ENCODE measurements around the gene BRME1. TPM values are rescaled to one million over a fixed set of nuclear protein-coding genes. Genes with fewer than 3 reads are reported as not detected.
"Not testable (repeated sequence)": the region's sequence is repeated elsewhere in the genome, so short reads cannot be mapped to it uniquely, and the experiment has no call there.

Gene BRME1
- total RNA-seq, 2 experiments from 2014 or later = 6.3 to 8.0 TPM

DNA sequence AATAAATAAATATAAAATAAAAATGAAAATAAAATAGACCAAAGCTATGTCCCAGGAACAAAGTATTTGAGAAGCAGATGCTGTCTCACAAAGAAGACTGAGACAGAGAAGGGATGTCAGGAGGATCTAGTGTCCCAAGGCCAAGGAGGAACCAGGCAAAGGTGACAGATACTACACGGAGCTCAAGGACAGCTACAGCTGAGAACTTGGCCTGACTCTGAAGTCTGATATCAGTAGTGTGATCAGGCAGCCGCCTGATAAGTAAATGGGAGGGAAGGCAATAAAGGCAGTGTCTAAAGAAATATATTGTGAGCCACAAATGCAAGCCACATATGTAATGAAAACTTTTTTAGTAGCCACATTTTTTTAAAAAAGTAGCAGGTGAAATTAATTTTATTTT is 49.4 kb downstream of the BRME1 start:
- H3K4me1 Mint-ChIP-seq = peaks cover 16% of the 10 kb centered on the region
- ChIA-PET POLR2A (interaction anchor here (0.7 kb wide), 1 partner anchor 89 kb away, joined by 4 read pairs; no protein-coding TSS in a partner anchor), CTCF (interaction anchor here (0.9 to 1.8 kb wide), 3 partner anchors 7 to 43 kb away, joined by 3 to 7 read pairs (median 4); no protein-coding TSS in a partner anchor)
- no peaks in the 10 kb centered on the region for H3K36me3 Mint-ChIP-seq (ENCODE audit: low read depth)
- no peaks in the 10 kb centered on the region for H3K27me3 Mint-ChIP-seq
- H3K27ac Mint-ChIP-seq = no peak overlapping the region
- no peak for DNase-seq
- H3K4me3 Mint-ChIP-seq = no peak overlapping the region
- H3K9me3 Mint-ChIP-seq = no peaks in the 10 kb centered on the region

DNA sequence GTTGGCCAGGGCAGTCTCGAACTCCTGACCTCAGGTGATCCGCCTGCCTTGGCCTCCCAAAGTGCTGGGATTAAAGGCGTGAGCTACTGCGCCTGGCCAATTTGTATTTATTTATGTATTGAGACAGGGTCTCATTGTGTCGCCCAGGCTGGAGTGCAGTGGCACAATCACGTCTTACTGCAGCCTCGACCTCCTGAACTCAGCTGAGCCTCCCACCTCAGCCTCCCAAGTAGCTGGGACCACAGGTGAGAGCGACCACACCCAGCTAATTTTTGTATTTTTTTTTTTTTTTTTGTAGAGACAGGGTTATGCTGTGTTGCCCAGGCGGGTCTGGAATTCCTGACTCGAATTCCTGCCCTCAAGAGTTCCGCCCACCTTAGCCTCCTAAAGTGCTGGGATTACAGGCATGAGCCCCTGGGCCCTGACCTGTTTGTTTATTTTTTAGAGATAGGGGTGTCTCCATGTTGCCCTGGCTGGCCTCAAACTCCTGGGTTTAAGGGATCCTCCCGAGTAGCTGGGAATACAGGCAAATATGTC is 53.7 kb downstream of the BRME1 start:
- H3K4me3 Mint-ChIP-seq; DNase-seq; POLR2A ChIA-PET; H3K27ac Mint-ChIP-seq; H3K27me3 Mint-ChIP-seq; H3K9me3 Mint-ChIP-seq; H3K36me3 Mint-ChIP-seq (ENCODE audit: low read depth): not testable (repeated sequence)
- peaks cover 21% of the 10 kb centered on the region for H3K4me1 Mint-ChIP-seq
- CTCF ChIA-PET = interaction anchor here (0.6 to 8.8 kb wide), 5 partner anchors 10 to 651 kb away, joined by 3 to 69 read pairs (median 4); no protein-coding TSS in a partner anchor

DNA sequence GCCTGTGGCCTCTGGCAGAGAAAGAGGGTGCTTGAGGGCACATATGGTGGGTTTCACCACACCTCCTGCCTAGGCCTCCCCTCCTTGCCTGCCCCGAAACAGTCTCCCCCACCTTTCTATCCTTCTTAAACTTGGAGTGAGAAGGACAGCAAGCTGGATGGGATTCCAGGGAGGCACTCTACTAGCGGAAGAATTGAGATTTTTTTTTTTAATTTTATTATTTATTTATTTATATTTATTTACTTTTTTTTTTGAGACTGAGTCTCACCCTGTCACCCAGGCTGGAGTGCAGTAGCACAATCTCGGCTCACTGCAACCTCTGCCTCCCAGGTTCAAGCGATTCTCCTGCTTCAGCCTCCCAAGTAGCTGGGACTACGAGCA is 54.2 kb downstream of the BRME1 start:
- CTCF ChIA-PET = interaction anchor here (0.6 to 8.8 kb wide), 3 partner anchors 10 to 27 kb away, joined by 3 to 69 read pairs (median 4); no protein-coding TSS in a partner anchor
- H3K4me3 Mint-ChIP-seq; H3K27me3 Mint-ChIP-seq; H3K27ac Mint-ChIP-seq; H3K9me3 Mint-ChIP-seq; POLR2A ChIA-PET; DNase-seq; H3K36me3 Mint-ChIP-seq (ENCODE audit: low read depth): not testable (repeated sequence)
- H3K4me1 Mint-ChIP-seq = peaks cover 22% of the 10 kb centered on the region

DNA sequence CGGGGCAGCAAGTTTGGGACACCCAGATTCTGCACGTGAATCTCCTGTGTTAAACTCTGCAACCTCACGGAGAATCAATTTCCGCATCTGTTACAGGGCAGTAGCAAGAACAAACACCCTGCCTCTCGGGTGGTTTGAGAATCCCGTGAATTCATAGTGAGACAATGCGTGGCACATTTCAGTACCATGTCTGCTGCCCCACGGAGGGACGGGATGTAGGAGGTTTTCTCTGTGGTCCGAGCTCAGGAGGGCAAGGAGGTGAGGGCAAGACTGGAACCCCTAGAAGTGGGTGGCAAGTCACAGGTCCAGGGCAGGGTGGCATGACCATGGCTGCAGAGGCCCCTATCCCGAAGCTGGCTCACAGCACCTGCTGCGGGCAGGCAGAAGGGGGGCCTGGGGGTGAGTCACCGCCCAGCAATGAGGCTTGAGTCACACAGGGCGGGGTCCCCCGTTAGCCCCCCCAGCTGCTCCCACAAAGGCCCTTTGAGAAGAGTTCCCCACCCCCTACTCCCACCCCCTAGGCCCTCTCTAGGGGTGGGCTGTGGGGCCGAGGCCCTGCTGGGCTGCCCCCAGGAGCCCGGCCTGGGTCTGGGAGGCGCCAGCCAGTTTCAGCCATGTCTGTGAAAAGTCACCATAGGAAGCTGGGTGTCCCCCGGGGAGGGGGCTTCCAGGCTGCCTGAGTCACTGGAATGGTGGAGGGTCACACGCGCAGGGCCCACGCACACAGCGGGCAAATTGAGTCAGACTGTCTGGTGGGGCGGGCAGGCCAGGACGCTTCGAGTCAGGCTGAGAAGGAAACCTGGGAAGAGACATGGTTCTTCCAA is 54.8 kb downstream of the BRME1 start:
- DNase-seq = no peak
- ChIA-PET CTCF (interaction anchor here (1.0 to 8.8 kb wide), 3 partner anchors 11 to 27 kb away, joined by 3 to 69 read pairs (median 4); no protein-coding TSS in a partner anchor), POLR2A (no interaction called here)
- Mint-ChIP-seq H3K4me3 (no peak overlapping the region), H3K36me3 (ENCODE audit: low read depth) (no peaks in the 10 kb centered on the region), H3K9me3 (no peaks in the 10 kb centered on the region), H3K27me3 (no peaks in the 10 kb centered on the region), H3K4me1 (peaks cover 28% of the 10 kb centered on the region), H3K27ac (peak overlapping the region; percentile 33)

DNA sequence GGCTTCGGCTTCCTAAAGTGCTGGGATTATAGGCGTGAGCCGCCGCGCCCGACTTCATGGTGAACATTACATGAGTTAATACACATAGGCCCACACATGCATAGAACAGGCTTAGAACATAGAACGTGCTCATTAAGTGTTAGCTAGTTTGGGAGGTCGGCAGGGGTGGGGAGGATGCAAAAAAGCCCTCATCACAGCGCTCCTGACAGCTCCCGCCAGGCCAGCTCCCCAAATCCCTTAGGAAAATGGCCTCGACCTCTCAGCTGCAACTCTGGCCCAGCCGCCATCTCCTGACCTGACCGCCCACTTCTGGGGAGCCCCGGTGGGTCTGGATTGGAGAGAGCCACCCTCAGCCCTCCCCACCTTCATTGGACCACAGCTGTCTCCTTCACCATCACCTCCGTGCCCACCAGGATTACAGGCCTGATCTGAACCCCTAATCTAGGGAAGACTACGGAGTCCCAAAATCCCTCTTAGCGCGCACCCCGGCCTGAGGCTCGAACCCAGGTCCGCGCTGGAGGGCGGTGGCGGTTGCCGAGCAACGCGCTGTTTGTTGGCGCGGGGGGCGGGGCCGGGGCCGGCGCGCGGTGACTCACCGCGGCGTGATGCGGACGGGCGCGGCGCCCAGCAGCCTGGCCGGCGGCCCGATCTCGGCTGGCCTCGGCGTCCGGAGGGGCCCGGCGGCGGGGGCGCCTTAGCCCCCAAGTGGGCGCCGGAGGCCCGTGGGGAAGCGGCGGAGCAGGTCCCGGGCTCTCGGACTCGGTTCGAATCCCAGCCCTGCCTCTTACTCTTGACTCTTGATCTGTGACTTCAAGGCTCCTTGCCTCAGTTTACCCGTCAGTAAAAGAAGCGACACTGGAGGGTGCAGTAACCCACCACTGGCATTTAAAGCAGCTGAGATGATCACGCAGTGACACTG is 55.7 kb downstream of the BRME1 start:
- ChIA-PET POLR2A (no interaction called here), CTCF (interaction anchor here (1.0 to 8.8 kb wide), 4 partner anchors 12 to 30 kb away, joined by 3 to 69 read pairs (median 4); no protein-coding TSS in a partner anchor)
- Mint-ChIP-seq H3K9me3 (no peaks in the 10 kb centered on the region), H3K4me3 (no peak overlapping the region), H3K27me3 (no peaks in the 10 kb centered on the region), H3K27ac (peak overlapping the region; percentile 54), H3K4me1 (peaks cover 34% of the 10 kb centered on the region), H3K36me3 (ENCODE audit: low read depth) (peaks cover 2% of the 10 kb centered on the region)
- DNase-seq = peak; percentile 64

DNA sequence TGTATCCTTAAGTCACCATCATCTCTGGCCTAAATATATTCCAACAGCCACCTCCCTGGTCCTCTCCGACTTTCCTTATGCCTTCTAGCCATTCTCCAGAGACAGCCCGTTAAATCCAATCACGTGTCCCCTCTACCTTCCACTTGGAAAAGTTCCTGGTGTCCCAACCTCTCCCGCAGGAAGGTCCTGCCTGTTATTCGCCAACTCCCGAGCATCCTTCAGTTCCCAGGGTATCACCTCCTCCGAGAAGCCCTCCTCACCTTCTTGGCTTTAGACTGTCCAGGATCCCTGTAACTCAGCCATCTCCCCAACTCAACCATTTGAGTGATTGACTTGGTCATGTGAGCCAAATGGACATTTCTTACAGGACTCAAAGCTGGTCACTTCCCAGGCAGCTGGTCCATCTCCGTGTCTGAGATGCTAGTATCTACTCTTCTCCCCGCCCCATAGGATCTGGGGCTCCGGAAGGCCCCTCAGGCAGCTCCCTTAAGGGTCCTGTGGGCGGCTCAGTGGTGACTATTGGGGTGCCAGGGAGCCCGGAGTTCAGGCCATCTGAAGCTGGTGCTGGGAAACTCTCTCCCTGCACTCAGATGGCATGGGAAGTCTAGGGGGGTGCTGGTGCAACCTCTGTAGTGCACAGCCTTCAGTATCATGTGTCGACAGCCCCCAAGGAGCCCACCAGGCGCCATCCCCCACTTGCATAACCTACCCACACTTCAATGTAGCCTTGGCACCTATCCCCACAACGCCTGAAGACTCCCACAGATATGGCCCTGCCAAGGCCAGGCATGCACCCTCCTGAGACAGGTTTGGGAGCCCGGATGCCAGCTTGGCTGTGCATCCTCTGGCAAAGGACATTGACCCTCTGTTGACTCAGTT is 56.9 kb downstream of the BRME1 start:
- Mint-ChIP-seq H3K4me3 (no peak overlapping the region), H3K27me3 (no peaks in the 10 kb centered on the region), H3K4me1 (peaks cover 47% of the 10 kb centered on the region), H3K36me3 (ENCODE audit: low read depth) (peaks cover 2% of the 10 kb centered on the region), H3K27ac (peak overlapping the region; percentile 41), H3K9me3 (no peaks in the 10 kb centered on the region)
- ChIA-PET POLR2A (no interaction called here), CTCF (interaction anchor here (0.7 to 8.8 kb wide), 5 partner anchors 8 to 65 kb away, joined by 3 to 69 read pairs (median 3); no protein-coding TSS in a partner anchor)
- no peak for DNase-seq

DNA sequence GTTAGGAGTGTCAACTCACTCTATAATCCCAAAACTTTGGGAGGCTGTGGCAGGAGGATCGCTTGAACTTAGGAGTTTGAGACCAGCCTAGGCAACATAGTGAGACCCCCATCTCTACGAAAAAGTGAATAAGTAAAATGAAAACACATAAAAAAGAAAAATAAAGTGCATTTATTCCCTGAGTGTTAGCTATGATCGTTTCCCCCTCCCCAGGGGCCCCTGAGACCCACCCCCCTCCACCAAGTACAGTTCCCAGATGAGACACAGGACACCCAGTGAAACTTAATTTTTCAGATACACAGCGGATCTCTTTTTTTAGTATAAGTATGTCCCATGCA is 57.6 kb downstream of the BRME1 start:
- ChIA-PET CTCF (interaction anchor here (1.3 to 8.8 kb wide), 3 partner anchors 12 to 64 kb away, joined by 3 to 69 read pairs (median 5); no protein-coding TSS in a partner anchor), POLR2A (no interaction called here)
- Mint-ChIP-seq H3K4me1 (peaks cover 52% of the 10 kb centered on the region), H3K4me3 (no peak overlapping the region), H3K27me3 (no peaks in the 10 kb centered on the region), H3K27ac (peak overlapping the region; percentile 74), H3K36me3 (ENCODE audit: low read depth) (peaks cover 2% of the 10 kb centered on the region), H3K9me3 (no peaks in the 10 kb centered on the region)
- no peak for DNase-seq

DNA sequence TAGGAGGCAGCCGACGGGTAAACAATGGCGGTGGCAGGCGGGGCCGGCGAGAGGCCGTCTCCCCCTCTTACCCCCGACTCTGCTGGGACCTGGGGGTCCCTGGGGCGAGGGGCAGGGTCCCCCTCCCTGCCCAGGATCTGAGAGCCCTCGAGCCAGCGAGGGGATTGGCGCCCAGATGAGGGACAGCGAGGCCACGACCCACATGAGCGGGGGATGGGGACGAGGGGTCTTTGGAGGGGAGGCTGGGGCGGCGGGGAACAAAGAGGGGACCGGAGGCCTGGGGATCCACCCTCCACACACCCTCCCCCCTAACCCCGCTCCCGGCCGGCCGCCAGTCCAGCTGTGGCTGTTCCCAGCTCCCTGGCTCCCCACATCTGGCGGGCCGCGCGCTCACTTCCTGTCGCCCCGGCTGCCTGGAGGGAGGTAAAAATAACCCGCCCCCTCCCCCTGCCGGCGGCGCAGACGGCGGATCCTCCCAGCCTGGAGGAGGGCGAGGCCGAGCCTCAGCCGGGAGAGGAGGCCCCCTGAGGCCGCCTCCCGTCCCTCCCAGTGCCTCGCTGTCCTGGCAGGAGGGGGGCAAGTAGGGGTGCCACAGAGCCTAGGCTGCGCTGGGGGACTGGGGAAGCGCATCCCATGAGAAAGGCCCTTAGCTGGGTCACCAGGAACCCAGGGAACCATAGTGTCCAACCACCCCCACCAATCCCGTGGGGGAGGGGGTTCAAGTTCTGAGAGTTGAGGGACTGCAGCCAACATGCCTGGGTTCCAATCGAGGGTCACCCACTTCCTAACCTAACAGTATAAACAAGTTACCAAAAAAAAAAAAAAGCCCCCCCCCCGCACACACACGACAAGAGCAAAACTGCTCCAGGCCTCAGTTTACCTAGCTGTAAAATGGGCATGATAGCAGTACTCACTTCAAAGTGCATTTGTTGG is 58.2 kb downstream of the BRME1 start:
- H3K36me3 Mint-ChIP-seq (ENCODE audit: low read depth) = peaks cover 2% of the 10 kb centered on the region
- ChIA-PET CTCF (interaction anchor here (1.0 to 8.8 kb wide), 6 partner anchors 9 to 45 kb away, joined by 3 to 69 read pairs (median 5); no protein-coding TSS in a partner anchor), POLR2A (interaction anchor here (1.0 kb wide), 1 partner anchor 60 kb away, joined by 3 read pairs; no protein-coding TSS in a partner anchor)
- H3K9me3 Mint-ChIP-seq = no peaks in the 10 kb centered on the region
- DNase-seq = peak; percentile 85
- peaks cover 52% of the 10 kb centered on the region for H3K4me1 Mint-ChIP-seq
- peak overlapping the region; percentile 95 for H3K27ac Mint-ChIP-seq
- H3K27me3 Mint-ChIP-seq = no peaks in the 10 kb centered on the region
- peak overlapping the region; percentile 70 for H3K4me3 Mint-ChIP-seq

DNA sequence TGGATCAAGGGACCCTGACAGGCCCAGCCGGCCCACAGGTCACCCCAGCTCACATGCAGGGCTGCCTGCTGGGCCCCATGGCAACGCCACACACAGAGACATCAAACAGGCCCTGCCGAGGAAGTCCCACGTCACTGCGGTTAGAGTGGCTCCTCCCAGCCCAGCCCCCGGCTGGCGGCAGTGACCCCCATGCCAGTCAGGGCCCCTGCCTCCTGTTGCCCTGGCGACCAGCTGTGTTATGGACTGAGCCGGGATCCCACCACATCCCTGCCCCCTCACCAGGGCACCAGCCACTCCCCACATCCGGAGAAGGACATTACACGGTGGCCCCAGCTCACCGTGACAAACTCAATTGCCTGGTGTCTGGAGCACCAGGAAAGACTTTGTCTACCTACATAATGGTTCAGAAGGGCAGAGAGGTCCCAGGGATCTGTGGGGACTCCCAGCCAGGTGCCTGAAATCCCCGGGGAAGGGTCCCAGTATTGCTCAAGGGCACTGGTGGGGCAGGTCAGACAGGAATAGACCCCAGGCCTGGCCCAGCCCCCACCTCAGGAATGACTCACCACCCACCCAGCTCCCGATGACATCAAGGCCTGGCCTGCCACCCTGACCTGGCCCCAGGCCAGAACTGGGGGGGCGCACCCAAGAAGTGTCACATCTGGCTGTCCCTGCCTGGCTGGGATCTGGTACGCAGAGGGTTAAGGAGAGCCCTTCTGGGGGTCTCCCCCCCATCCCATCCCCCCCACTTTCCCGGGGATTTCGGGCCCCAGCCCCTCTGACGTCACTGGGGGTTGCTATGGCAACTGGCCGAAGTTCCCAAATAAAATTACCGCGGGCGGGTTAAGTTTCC is 59.1 kb downstream of the BRME1 start:
- Mint-ChIP-seq H3K4me3 (peak overlapping the region; percentile 70), H3K27ac (peak overlapping the region; percentile 95), H3K9me3 (no peaks in the 10 kb centered on the region), H3K27me3 (no peaks in the 10 kb centered on the region), H3K36me3 (ENCODE audit: low read depth) (peaks cover 6% of the 10 kb centered on the region), H3K4me1 (peaks cover 52% of the 10 kb centered on the region)
- CTCF ChIA-PET = interaction anchor here (0.5 to 8.8 kb wide), 10 partner anchors 10 to 44 kb away, joined by 3 to 69 read pairs (median 4); no protein-coding TSS in a partner anchor
- POLR2A ChIA-PET = interaction anchor here (0.6 to 1.5 kb wide), 4 partner anchors 10 to 66 kb away, joined by 3 to 4 read pairs (median 4); no protein-coding TSS in a partner anchor
- peak; percentile 97 for DNase-seq

DNA sequence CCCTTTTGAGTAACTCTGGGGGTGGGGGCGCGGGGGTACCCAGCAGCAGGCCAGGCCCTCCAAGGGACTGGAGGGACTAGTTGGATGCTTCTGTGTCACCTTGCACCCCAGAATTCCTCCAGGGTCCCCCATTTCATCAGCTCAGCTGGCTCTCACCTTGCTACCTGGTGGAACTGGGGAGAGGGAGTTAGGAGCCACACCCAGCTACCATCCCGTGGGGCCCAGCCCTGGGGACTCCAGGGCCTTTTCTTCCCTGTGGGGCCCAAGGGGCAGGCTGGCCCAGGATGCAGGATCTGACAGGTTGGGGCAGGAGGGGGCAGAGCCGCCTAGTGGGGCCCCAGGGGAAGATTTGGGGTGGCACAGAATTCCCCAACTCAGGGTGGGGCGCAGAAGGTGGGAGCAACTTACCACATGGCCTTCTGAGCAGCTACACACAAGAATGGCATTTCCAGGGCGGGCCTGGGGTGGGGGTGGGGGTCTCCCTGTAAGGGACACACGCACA is 61.7 kb downstream of the BRME1 start:
- CTCF ChIA-PET = no interaction called here
- Mint-ChIP-seq H3K9me3 (no peaks in the 10 kb centered on the region), H3K27me3 (no peaks in the 10 kb centered on the region), H3K4me3 (peak overlapping the region; percentile 88), H3K4me1 (peaks cover 54% of the 10 kb centered on the region), H3K27ac (peak overlapping the region; percentile 59), H3K36me3 (ENCODE audit: low read depth) (peaks cover 24% of the 10 kb centered on the region)
- no peak for DNase-seq
- POLR2A ChIA-PET = no interaction called here
